GM15510 (cell line): ENCODE results near the gene ACAP3.

Experiments used
- POLR2A ChIP-seq: IDR thresholded peaks from 3 replicates; pipeline ENCODE4 v1.6.1; 2011; ENCODE audit warnings: borderline replicate concordance; ENCODE audit not compliant: insufficient read length; ENCODE audit errors: extremely low read depth

Gene ACAP3

GRCh38 chr1:1284221-1285101, 23.3 kb downstream of the ACAP3 start:
- TF ChIP-seq POLR2A, result no peak

GRCh38 chr1:1283821-1284220, 23.9 kb downstream of the ACAP3 start:
- no peak for TF ChIP-seq POLR2A

- TF ChIP-seq POLR2A, result no peak
Observed at GRCh38 chr1:1282998-1283397, 24.7 kb downstream of the ACAP3 start.

GRCh38 chr1:1281533-1282321, 26.0 kb downstream of the ACAP3 start:
- TF ChIP-seq POLR2A, result no peak

GRCh38 chr1:1280782-1281481, 26.8 kb downstream of the ACAP3 start:
- TF ChIP-seq POLR2A, result no peak

- no peak for TF ChIP-seq POLR2A
Observed at GRCh38 chr1:1279028-1279427, 28.7 kb downstream of the ACAP3 start.

- no peak for TF ChIP-seq POLR2A
Observed at GRCh38 chr1:1278620-1279019, 29.1 kb downstream of the ACAP3 start.

- no peak for TF ChIP-seq POLR2A
Observed at GRCh38 chr1:1275836-1276235, 31.9 kb downstream of the ACAP3 start.

GRCh38 chr1:1274931-1275431, 32.7 kb downstream of the ACAP3 start:
- TF ChIP-seq POLR2A, result no peak

- no peak for TF ChIP-seq POLR2A
Observed at GRCh38 chr1:1274299-1274930, 33.3 kb downstream of the ACAP3 start.

- peak; percentile 80 for TF ChIP-seq POLR2A
Observed at GRCh38 chr1:1273512-1274298, 34.0 kb downstream of the ACAP3 start, which contains the start of gene UBE2J2. Gene UBE2J2 (minus strand): TSS chr1:1273854. CDS start chr1:1267992, 5,862 bp downstream.

- no peak for TF ChIP-seq POLR2A
Observed at GRCh38 chr1:1273209-1273511, 34.6 kb downstream of the ACAP3 start.

- no peak for TF ChIP-seq POLR2A
Observed at GRCh38 chr1:1272341-1273208, 35.2 kb downstream of the ACAP3 start.
